GM18502 (cell line): ENCODE data around the gene GTF2F1.
A peak's percentile ranks its signal among the peaks of the same experiment; 100 is the strongest.
"Not testable (repeated sequence)": the region's sequence is repeated elsewhere in the genome, so short reads cannot be mapped to it uniquely, and the experiment has no call there.

Experiments
- ATAC-seq: cut with Tn5 transposase; IDR thresholded peaks from one replicate; pipeline ENCODE4 v1.9.1; 2021; ENCODE audit warnings: mild to moderate bottlenecking; ENCODE audit not compliant: unreplicated experiment, poor library complexity

GTF2F1 gene

GRCh38 chr19:6393074-6393982, at the start of gene GTF2F1:
Gene GTF2F1, minus strand, starts transcription at chr19:6393164. Its CDS starts 169 bp downstream, at chr19:6392995.
- peak; percentile 79 for ATAC-seq

- no peak for ATAC-seq
Observed at GRCh38 chr19:6442087-6442688, 49.2 kb upstream of the GTF2F1 start.

- ATAC-seq: no peak
Observed at GRCh38 chr19:6440905-6441304, 47.9 kb upstream of the GTF2F1 start.

- no peak for ATAC-seq
Observed at GRCh38 chr19:6439743-6440142, 46.8 kb upstream of the GTF2F1 start.

- ATAC-seq: no peak
Observed at GRCh38 chr19:6433663-6434062, 40.7 kb upstream of the GTF2F1 start, which contains the start of gene SLC25A41. Gene SLC25A41, minus strand, starts transcription at chr19:6433763. Its CDS starts 70 bp downstream, at chr19:6433693.

- ATAC-seq: no peak
Observed at GRCh38 chr19:6433165-6433564, 40.2 kb upstream of the GTF2F1 start.

- no peak for ATAC-seq
Observed at GRCh38 chr19:6431891-6432290, 38.9 kb upstream of the GTF2F1 start.

- no peak for ATAC-seq
Observed at GRCh38 chr19:6429419-6430221, 36.7 kb upstream of the GTF2F1 start.

GRCh38 chr19:6428692-6429418, 35.9 kb upstream of the GTF2F1 start:
- ATAC-seq: not testable (repeated sequence)

GRCh38 chr19:6427131-6427530, 34.2 kb upstream of the GTF2F1 start:
- ATAC-seq: no peak

- ATAC-seq: no peak
Observed at GRCh38 chr19:6425732-6426620, 33.0 kb upstream of the GTF2F1 start.

GRCh38 chr19:6424939-6425731, 32.2 kb upstream of the GTF2F1 start:
- ATAC-seq: peak; percentile 87

- ATAC-seq: no peak
Observed at GRCh38 chr19:6424195-6424938, 31.4 kb upstream of the GTF2F1 start, which contains the start of gene KHSRP. Gene KHSRP, minus strand, starts transcription at chr19:6424811. Its CDS starts 110 bp downstream, at chr19:6424701.

- no peak for ATAC-seq
Observed at GRCh38 chr19:6423499-6424194, 30.7 kb upstream of the GTF2F1 start.

- ATAC-seq: no peak
Observed at GRCh38 chr19:6421075-6422014, 28.4 kb upstream of the GTF2F1 start.

GRCh38 chr19:6418562-6418932, 25.6 kb upstream of the GTF2F1 start:
- no peak for ATAC-seq
